ENCODE results near the gene MACROH2A2. TPM values are rescaled to one million over a fixed set of nuclear protein-coding genes. Genes with fewer than 3 reads are reported as not detected.

Gene MACROH2A2
- total and polyA plus RNA-seq, 2 donors from 2014 or later, result 16.8 to 21.7 TPM

DNA sequence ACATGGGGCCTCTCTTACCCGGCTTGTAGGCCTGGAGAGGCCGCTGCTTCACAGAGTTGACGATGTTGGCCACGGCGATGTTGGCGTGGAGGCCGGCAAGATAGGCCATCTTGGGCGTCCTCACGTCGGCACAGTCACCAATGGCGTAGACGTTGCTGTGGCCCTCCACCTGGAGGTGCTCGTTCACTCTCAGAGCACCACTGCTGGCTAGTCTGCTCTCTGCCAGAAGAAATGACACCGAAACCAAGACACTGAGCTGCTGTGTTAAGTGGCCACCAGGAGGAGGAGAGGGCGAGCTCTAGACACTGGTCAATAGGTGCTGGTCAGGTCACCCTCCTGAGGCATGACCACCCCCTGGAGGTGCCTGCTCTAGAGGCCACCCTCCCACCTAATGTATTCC, 62.3 kb downstream of the MACROH2A2 start:
- FAIRE-seq (no peak), DNase-seq (no peak)
- H3K9me3 ChIP-seq (ENCODE audit: control insufficient read depth in 2 of 3, insufficient read depth in 1 of 3, low read length in 3 of 3), result no peaks in the 10 kb centered on the region
- peaks cover 0 to 6% (median 5%) of the 10 kb centered on the region in 3 donors for H3K36me3 ChIP-seq (ENCODE audit: control insufficient read depth in 2 of 3, insufficient read depth in 3 of 3, low read length in 3 of 3)
- no peak overlapping the region for H3K9ac ChIP-seq (ENCODE audit: low read length in 3 of 3)
- H3K4me1 ChIP-seq (ENCODE audit: control insufficient read depth in 2 of 3, insufficient read depth in 2 of 3, low read depth in 1 of 3, low read length in 3 of 3), result peaks cover 0 to 2% (median 0%) of the 10 kb centered on the region in 3 donors
- intact Hi-C loops (cut with DNase I), result no loop called here
- no peaks in the 10 kb centered on the region for H3K27me3 ChIP-seq (ENCODE audit: control insufficient read depth, insufficient read depth, low read length)
- no peak overlapping the region for H3K27ac ChIP-seq (ENCODE audit: low read depth in 2 of 2, low read length in 2 of 2)
- H3K4me3 ChIP-seq (ENCODE audit: low read length in 3 of 3), result no peak overlapping the region
- TF ChIP-seq CTCF (IDR thresholded peaks at IDR 0.05; ENCODE audit: borderline replicate concordance, extremely low read depth, insufficient read depth), result no peak

- Histone ChIP-seq H3K9me3 (ENCODE audit: control insufficient read depth in 2 of 3, insufficient read depth in 1 of 3, low read length in 3 of 3) (no peaks in the 10 kb centered on the region), H3K9ac (ENCODE audit: low read length in 3 of 3) (no peak overlapping the region), H3K27ac (ENCODE audit: low read depth in 2 of 2, low read length in 2 of 2) (no peak overlapping the region), H3K36me3 (ENCODE audit: control insufficient read depth in 2 of 3, insufficient read depth in 3 of 3, low read length in 3 of 3) (peaks cover 0 to 6% (median 5%) of the 10 kb centered on the region in 3 donors), H3K4me1 (ENCODE audit: control insufficient read depth in 2 of 3, insufficient read depth in 2 of 3, low read depth in 1 of 3, low read length in 3 of 3) (peaks cover 0 to 2% (median 0%) of the 10 kb centered on the region in 3 donors), H3K4me3 (ENCODE audit: low read length in 3 of 3) (no peak overlapping the region), H3K27me3 (ENCODE audit: control insufficient read depth, insufficient read depth, low read length) (no peaks in the 10 kb centered on the region)
- TF ChIP-seq CTCF (IDR thresholded peaks at IDR 0.05; ENCODE audit: borderline replicate concordance, extremely low read depth, insufficient read depth), result peak; percentile 74
- DNase-seq (peak in 4 of 5 donors; percentile 59 to 77 (median 66)), FAIRE-seq (no peak)
- intact Hi-C loops (cut with DNase I), result no loop called here
These were observed 63.5 kb downstream of the MACROH2A2 start for GRCh38 chr10:70115948-70116682.

GRCh38 chr10:70117646-70118045, 65.0 kb downstream of the MACROH2A2 start:
- no peak overlapping the region for H3K9ac ChIP-seq (ENCODE audit: low read length in 3 of 3)
- no peak for TF ChIP-seq CTCF (IDR thresholded peaks at IDR 0.05; ENCODE audit: borderline replicate concordance, extremely low read depth, insufficient read depth)
- H3K36me3 ChIP-seq (ENCODE audit: control insufficient read depth in 2 of 3, insufficient read depth in 3 of 3, low read length in 3 of 3), result peaks cover 0 to 6% (median 5%) of the 10 kb centered on the region in 3 donors
- FAIRE-seq (no peak), DNase-seq (no peak)
- H3K27ac ChIP-seq (ENCODE audit: low read depth in 2 of 2, low read length in 2 of 2), result no peak overlapping the region
- intact Hi-C loops (cut with DNase I), result no loop called here
- peaks cover 0 to 2% (median 0%) of the 10 kb centered on the region in 3 donors for H3K4me1 ChIP-seq (ENCODE audit: control insufficient read depth in 2 of 3, insufficient read depth in 2 of 3, low read depth in 1 of 3, low read length in 3 of 3)
- H3K4me3 ChIP-seq (ENCODE audit: low read length in 3 of 3), result no peak overlapping the region
- no peaks in the 10 kb centered on the region for H3K27me3 ChIP-seq (ENCODE audit: control insufficient read depth, insufficient read depth, low read length)
- no peaks in the 10 kb centered on the region for H3K9me3 ChIP-seq (ENCODE audit: control insufficient read depth in 2 of 3, insufficient read depth in 1 of 3, low read length in 3 of 3)
